Right lobe of liver (tissue), 6 donors: ENCODE data around the gene MACROD2. TPM values are rescaled to one million over a fixed set of nuclear protein-coding genes. Genes with fewer than 3 reads are reported as not detected.

Experiments used
- ATAC-seq, 4 donors: fragments of 200-7000 bp; cut with Tn5 transposase; one replicate each; pipeline ENCODE4 v1.9.1; 2020; ENCODE audit warnings: mild to moderate bottlenecking in 4 of 4, moderate library complexity in 4 of 4
- DNase-seq, 3 donors: peaks; one replicate each; pipeline ENCODE4 v3.0.0-alpha.2; 2020
- H3K27ac ChIP-seq, 3 donors: fragments of 200-600 bp; one replicate each; pipeline ENCODE4 v1.8.0; 2022
- H3K27me3 ChIP-seq, 2 donors: fragments of 200-600 bp; one replicate each; pipeline ENCODE4 v1.8.0; 2022
- H3K36me3 ChIP-seq, 4 donors: fragments of 200-600 bp; sonication (generic) in 1 of 4; one replicate each; pipeline versions ENCODE4 v1.5.1 to v1.8.0; 2017 to 2022; ENCODE audit warnings: control low read depth in 1 of 4
- H3K4me1 ChIP-seq, 4 donors: fragments of 200-600 bp; sonication (generic) in 1 of 4; one replicate each; pipeline versions ENCODE4 v1.5.1 to v1.8.0; 2017 to 2022; ENCODE audit warnings: control low read depth in 1 of 4
- H3K4me3 ChIP-seq, 3 donors: fragments of 200-600 bp; one replicate each; pipeline ENCODE4 v1.8.0; 2022
- H3K9me3 ChIP-seq, 4 donors: fragments of 200-600 bp; sonication (generic) in 1 of 4; one replicate each; pipeline versions ENCODE4 v1.5.1 to v1.8.0; 2017 to 2022; ENCODE audit warnings: control low read depth in 1 of 4
- CTCF ChIP-seq, 4 donors: fragments of 200-600 bp in 3 of 4; fragments of 450-650 bp in 1 of 4; IDR thresholded peaks; one replicate each; pipeline versions ENCODE4 v1.5.1 to v1.8.0; 2016 to 2022; ENCODE audit warnings: antibody characterized with exemption in 4 of 4, mild to moderate bottlenecking in 2 of 4
- POLR2A ChIP-seq: fragments of 450-650 bp; IDR thresholded peaks from one replicate; pipeline ENCODE4 v1.6.1; 2017; ENCODE audit warnings: antibody characterized with exemption, mild to moderate bottlenecking
- WGBS: methylation state at CpG from one replicate; pipeline ENCODE4 v1.1.6; 2018; ENCODE audit warnings: low coverage, low lambda C conversion rate; ENCODE audit not compliant: insufficient coverage; ENCODE audit errors: missing lambda C conversion rate; 5-methylcytosine and 5-hydroxymethylcytosine counted together
- intact Hi-C, 2 donors: fragments of 100-400 bp; cut with DNase I; formaldehyde crosslinking; loops; one replicate each; pipeline versions ENCODE4 v1.11.2 to v1.14.1; 2022
- total RNA-seq, 6 experiments: library from RNA; depleted of rRNA in 2 of 6; stranded (reverse); fragments of >200 nt in 2 of 6; fragmentation: NEBNext Ultra II Directional in 3 of 6; extraction: Animal tissue kit (Norgen Biotek cat#: 25700) in 3 of 6; gene quantifications; one replicate each; pipeline versions ENCODE4 v1.1.0 to v1.2.4, GENCODE V29; 2016 to 2023
- donor health status: DM: no; HTN: yes; CAD: no.
- donor health status: DM: no; HTN: no; CAD: no.
- donor health status: DM: no; HTN: no; CAD: no.
- donor health status: DM: no; HTN: yes; CAD: no.
- donor health status: DM: no; HTN: yes; CAD: no.

MACROD2 gene
- total RNA-seq, 6 experiments from 2014 or later = 1.2 to 5.5 (median 3.3) TPM

DNA sequence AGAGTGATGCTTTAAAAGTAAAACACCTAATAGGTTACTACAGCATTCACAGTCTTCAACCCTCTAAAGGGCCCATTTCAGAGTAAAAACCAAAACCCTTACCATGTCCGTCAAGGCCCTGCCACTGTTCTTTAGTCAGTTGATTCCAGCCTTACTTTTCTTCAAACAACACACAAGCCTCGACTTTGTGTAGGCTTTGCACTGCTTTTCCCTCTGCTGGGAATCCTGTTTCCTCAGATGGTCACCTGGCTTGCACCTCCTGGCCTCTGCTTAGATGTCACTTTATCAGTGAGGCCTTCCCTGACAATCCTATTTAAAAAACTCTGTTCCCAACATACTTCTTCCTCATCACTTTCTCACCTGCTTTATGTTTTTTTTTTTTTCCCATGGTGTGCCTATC, 419.2 kb downstream of the MACROD2 start:
- WGBS = 100% methylated on average over 1 of the region's 2 CpGs
- no peak for ATAC-seq
- peaks cover 0 to 41% (median 15%) of the 10 kb centered on the region in 4 donors for H3K4me1 ChIP-seq
- no peak for TF ChIP-seq POLR2A
- TF ChIP-seq CTCF (IDR thresholded peaks at IDR 0.05) = no peak
- no peak for DNase-seq
- no peaks in the 10 kb centered on the region for H3K36me3 ChIP-seq
- H3K27ac ChIP-seq = no peak overlapping the region
- no peaks in the 10 kb centered on the region for H3K9me3 ChIP-seq
- no peaks in the 10 kb centered on the region for H3K27me3 ChIP-seq
- intact Hi-C loops = no loop called here
- H3K4me3 ChIP-seq = no peak overlapping the region

DNA sequence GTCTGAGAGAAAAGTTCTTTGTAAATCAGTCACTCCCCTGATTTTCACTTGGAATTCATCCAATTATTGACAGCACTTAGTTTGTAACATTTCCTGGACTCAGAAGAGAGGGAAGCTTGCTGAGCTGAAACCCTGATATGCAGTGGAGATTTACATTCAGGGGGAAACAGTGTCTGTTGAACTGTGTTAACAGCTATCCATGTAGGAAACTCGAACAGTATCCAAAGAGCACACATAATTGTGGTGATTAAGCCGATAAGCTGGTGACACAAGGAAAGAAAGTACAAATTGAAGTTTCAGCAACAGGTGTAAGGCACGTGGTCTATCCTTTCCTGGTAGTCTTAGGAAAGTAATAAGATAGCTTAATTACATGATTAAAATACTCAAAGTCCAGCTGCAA, 420.2 kb downstream of the MACROD2 start:
- ATAC-seq = peak; percentile 46 to 64 (median 62)
- no peak overlapping the region for H3K4me3 ChIP-seq
- H3K4me1 ChIP-seq = peaks cover 0 to 39% (median 15%) of the 10 kb centered on the region in 4 donors
- 8% methylated on average over 3 of the region's 3 CpGs for WGBS
- H3K36me3 ChIP-seq = no peaks in the 10 kb centered on the region
- TF ChIP-seq POLR2A (no peak), CTCF (IDR thresholded peaks at IDR 0.05) (no peak)
- H3K9me3 ChIP-seq = no peaks in the 10 kb centered on the region
- peak overlapping the region in 2 of 3 donors; percentile 42 to 50 for H3K27ac ChIP-seq
- no peaks in the 10 kb centered on the region for H3K27me3 ChIP-seq
- intact Hi-C loops = no loop called here
- no peak for DNase-seq

- no peaks in the 10 kb centered on the region for H3K27me3 ChIP-seq
- H3K27ac ChIP-seq = no peak overlapping the region
- WGBS = 86% methylated on average over 2 of the region's 2 CpGs
- no peak for ATAC-seq
- intact Hi-C loops = no loop called here
- TF ChIP-seq POLR2A (no peak), CTCF (IDR thresholded peaks at IDR 0.05) (no peak)
- no peak overlapping the region for H3K4me3 ChIP-seq
- no peaks in the 10 kb centered on the region for H3K9me3 ChIP-seq
- peaks cover 0 to 25% (median 8%) of the 10 kb centered on the region in 4 donors for H3K4me1 ChIP-seq
- DNase-seq = no peak
- H3K36me3 ChIP-seq = no peaks in the 10 kb centered on the region
Observed at GRCh38 chr20:14418376-14418775, 423.1 kb downstream of the MACROD2 start.

DNA sequence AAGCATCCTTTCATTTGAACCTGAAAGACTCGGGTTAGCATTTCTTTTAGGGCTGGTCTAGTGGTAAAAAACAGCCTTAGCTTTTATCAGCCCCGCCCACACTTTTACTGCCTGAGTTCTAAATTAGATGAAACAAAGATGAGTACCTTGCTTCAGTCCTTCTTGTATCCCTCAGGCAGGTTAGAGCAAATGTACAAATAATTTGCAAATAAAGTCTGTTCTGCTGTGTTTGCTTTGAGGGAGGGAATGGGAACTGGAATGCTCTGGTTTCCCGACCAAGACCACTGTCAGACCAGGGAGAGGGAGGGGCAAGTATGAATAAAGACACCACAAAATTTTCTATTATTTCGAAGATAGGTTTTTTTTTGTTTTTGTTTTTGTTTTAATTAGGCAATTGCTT, 427.6 kb downstream of the MACROD2 start:
- H3K27ac ChIP-seq = no peak overlapping the region
- intact Hi-C loops = no loop called here
- no peaks in the 10 kb centered on the region for H3K27me3 ChIP-seq
- H3K4me1 ChIP-seq = no peaks in the 10 kb centered on the region
- DNase-seq = no peak
- no peaks in the 10 kb centered on the region for H3K9me3 ChIP-seq
- no peaks in the 10 kb centered on the region for H3K36me3 ChIP-seq
- TF ChIP-seq CTCF (IDR thresholded peaks at IDR 0.05) = no peak
- WGBS = 61% methylated on average over 4 of the region's 4 CpGs
- H3K4me3 ChIP-seq = no peak overlapping the region
- ATAC-seq = no peak

DNA sequence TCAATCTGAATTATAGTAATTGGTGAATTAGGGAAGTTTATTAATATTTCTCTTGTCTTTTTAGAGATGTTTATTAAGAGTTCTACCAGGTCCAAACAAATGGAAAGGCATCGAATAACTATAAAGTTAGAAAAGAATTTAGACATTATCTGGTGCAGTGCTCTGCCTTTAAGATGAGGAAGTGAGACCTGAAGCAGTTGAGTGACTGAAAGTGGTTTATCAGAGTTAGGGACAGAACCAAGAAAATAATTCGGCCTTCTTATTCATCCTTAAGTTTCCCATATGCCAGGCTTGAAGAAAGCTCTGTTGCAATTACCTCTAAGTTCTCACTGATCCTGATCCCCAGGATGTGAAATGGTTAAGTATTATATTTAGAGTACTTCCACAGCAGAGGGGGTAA, 436.3 kb downstream of the MACROD2 start:
- ATAC-seq (no peak), DNase-seq (no peak)
- WGBS = 76% methylated on average over 2 of the region's 2 CpGs
- H3K36me3 ChIP-seq = no peaks in the 10 kb centered on the region
- no peaks in the 10 kb centered on the region for H3K27me3 ChIP-seq
- H3K9me3 ChIP-seq = no peaks in the 10 kb centered on the region
- H3K4me1 ChIP-seq = no peaks in the 10 kb centered on the region
- H3K27ac ChIP-seq = no peak overlapping the region
- TF ChIP-seq CTCF (IDR thresholded peaks at IDR 0.05) (no peak), POLR2A (no peak)
- intact Hi-C loops = no loop called here
- H3K4me3 ChIP-seq = no peak overlapping the region
